ENCODE measurements around the gene CITED4.

CITED4 gene

DNA sequence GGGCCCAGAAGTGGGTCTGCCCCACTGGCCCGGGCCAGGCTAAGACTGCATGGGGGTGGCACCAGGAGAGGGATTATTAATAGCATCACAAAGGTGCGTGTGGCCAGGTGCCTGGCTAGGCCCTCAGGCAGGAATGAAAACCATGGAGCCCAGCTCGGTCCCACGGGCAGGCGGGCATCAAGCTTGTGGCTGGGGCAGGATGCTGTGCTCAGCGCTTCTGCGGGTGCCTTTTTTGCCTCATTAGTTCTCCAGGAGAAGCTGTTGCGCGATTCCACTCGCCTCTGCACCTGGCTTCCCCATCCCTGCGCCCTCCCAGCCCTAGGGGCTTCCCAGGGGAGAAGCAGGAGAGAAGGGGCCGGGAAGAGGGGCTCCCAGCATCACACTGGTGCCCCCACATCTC is 39.3 kb downstream of the CITED4 start:
- DNase-seq (ENCODE audit: low spot score) = no peak
- TF ChIP-seq, protein P1, sequence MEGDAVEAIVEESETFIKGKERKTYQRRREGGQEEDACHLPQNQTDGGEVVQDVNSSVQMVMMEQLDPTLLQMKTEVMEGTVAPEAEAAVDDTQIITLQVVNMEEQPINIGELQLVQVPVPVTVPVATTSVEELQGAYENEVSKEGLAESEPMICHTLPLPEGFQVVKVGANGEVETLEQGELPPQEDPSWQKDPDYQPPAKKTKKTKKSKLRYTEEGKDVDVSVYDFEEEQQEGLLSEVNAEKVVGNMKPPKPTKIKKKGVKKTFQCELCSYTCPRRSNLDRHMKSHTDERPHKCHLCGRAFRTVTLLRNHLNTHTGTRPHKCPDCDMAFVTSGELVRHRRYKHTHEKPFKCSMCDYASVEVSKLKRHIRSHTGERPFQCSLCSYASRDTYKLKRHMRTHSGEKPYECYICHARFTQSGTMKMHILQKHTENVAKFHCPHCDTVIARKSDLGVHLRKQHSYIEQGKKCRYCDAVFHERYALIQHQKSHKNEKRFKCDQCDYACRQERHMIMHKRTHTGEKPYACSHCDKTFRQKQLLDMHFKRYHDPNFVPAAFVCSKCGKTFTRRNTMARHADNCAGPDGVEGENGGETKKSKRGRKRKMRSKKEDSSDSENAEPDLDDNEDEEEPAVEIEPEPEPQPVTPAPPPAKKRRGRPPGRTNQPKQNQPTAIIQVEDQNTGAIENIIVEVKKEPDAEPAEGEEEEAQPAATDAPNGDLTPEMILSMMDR (IDR thresholded peaks at IDR 0.05; ENCODE audit: extremely low read depth, missing control alignments) = no peak

GRCh38 chr1:40820911-40821693 is 41.1 kb downstream of the CITED4 start:
- TF ChIP-seq, protein P1 (IDR thresholded peaks at IDR 0.05; ENCODE audit: extremely low read depth, missing control alignments) = no peak
- DNase-seq (ENCODE audit: low spot score) = no peak

DNA sequence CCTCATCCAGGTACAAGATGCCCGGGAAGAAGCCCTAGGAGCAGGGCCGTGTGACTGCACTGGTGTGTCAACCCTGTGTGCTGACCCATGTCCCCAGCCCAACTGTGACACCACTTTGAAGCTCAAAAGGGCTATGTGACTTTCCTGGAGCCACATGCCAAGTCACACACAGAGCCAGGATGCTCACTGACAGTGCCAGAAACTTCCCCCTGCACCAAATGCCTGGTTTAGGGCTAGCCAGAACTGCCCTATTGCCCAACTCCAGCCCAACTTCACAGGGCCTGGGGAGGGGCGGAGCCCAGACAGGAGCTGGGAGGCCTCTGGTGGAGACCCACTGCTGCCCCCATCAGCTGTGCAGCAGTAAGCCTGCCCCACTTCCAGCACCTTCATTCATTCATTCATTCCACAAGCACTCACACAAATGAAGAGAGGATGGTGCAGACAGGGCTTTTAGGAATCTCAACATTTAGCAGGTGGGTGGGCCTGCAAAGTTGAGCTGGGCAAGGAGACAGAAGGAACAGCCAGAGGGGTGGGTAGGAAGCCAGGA is 41.8 kb downstream of the CITED4 start:
- DNase-seq (ENCODE audit: low spot score) = no peak
- TF ChIP-seq, protein P1 (IDR thresholded peaks at IDR 0.05; ENCODE audit: extremely low read depth, missing control alignments) = no peak

GRCh38 chr1:40819101-40819500 is 43.1 kb downstream of the CITED4 start:
- no peak for DNase-seq (ENCODE audit: low spot score)
- TF ChIP-seq, protein P1 (IDR thresholded peaks at IDR 0.05; ENCODE audit: extremely low read depth, missing control alignments) = no peak

DNA sequence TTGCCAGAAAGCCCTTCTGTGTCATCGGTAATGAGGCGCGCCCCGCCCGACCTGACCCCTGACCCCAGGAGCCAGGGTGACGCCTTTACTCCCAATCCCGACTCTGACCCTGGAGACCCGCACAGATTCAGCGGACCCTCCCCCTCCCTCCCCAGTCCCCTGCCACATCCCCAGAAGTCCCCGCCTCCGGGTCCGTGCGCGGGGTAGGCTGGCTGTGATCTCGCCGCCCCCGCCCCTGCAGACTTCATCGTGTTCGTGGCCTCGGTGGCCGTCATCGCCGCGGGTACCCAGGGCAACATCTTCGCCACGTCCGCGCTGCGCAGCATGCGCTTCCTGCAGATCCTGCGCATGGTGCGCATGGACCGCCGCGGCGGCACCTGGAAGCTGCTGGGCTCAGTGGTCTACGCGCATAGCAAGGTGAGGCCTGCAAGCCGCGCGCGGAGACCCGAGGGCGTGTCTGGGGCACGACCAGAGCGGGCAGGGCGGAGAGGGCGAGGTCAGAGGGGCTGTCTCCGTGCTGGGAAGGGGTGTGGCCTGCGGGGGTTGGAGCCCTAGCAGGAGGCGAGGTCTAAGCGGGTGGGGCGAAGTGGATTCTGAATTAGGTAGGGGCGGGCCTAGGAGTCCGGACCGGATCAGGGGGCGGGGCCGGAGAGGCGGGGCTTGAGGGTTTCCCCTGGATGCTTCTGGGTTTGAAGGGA is 43.8 kb downstream of the CITED4 start:
- TF ChIP-seq, protein P1 (IDR thresholded peaks at IDR 0.05; ENCODE audit: extremely low read depth, missing control alignments) = no peak
- DNase-seq (ENCODE audit: low spot score) = peak; percentile 90

DNA sequence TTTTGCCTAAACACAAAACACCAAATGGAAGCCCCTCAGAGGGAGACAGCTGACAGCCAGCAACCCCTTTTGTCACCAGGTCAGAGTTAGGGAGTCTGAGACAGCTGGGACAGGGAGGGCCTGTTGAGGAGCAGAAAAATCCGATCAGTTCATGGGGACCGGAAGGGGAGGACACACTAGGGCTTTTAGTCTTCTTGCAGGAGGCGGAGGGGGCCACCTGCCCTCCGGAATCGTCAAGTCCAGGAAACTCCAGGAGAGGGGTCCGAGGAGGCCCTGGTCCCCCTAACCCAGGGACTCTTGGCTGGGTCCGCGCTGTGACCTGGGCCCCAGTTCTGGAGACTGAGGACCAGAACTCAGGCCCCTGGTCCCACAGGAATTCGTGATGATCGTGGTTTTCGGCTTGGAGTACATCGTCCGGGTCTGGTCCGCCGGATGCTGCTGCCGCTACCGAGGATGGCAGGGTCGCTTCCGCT is 44.3 kb downstream of the CITED4 start:
- TF ChIP-seq, protein P1 (IDR thresholded peaks at IDR 0.05; ENCODE audit: extremely low read depth, missing control alignments) = no peak
- no peak for DNase-seq (ENCODE audit: low spot score)

DNA sequence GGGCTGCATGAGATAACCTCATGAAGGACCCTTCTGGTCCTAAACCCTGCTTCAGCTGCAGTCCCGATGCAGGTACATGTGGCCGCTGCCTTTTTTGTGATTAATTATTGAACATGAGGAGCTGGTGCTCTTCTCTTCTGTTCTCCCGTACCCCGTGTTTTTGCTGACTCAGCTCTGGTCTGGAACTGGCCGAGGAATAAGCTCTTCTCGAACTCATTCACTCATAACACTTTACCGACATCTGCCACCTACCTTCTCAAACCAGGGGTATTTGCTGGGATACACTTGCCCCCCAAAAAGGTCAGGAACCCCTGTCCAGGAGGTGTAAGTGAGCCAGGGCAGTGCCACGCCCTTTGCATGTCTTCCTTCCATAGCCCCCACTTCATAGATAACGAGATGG is 46.7 kb downstream of the CITED4 start:
- no peak for DNase-seq (ENCODE audit: low spot score)
- TF ChIP-seq, protein P1 (IDR thresholded peaks at IDR 0.05; ENCODE audit: extremely low read depth, missing control alignments) = no peak

Measured in GM20000 (cell line).